HG03442 (cell line): ENCODE measurements around the gene TRIP10.

ENCODE experiments used
- ATAC-seq: cut with Tn5 transposase; IDR thresholded peaks from one replicate; pipeline ENCODE4 v1.9.1; 2021; ENCODE audit warnings: mild to moderate bottlenecking, moderate library complexity; ENCODE audit not compliant: unreplicated experiment

The TRIP10 gene

GRCh38 chr19:6725513-6726231, 13.8 kb upstream of the TRIP10 start:
- ATAC-seq: no peak

- no peak for ATAC-seq
Observed at GRCh38 chr19:6728346-6728745, 11.1 kb upstream of the TRIP10 start.

- no peak for ATAC-seq
Observed at GRCh38 chr19:6729573-6730152, 9.8 kb upstream of the TRIP10 start.

- ATAC-seq: no peak
Observed at GRCh38 chr19:6730153-6730804, 9.2 kb upstream of the TRIP10 start.

GRCh38 chr19:6730941-6731670, 8.4 kb upstream of the TRIP10 start:
- ATAC-seq: no peak

- no peak for ATAC-seq
Observed at GRCh38 chr19:6731822-6732221, 7.7 kb upstream of the TRIP10 start.

GRCh38 chr19:6732803-6733337, 6.6 kb upstream of the TRIP10 start:
- ATAC-seq: no peak

- no peak for ATAC-seq
Observed at GRCh38 chr19:6733338-6734095, 6.0 kb upstream of the TRIP10 start.

- ATAC-seq: no peak
Observed at GRCh38 chr19:6734096-6734696, 5.3 kb upstream of the TRIP10 start.

- ATAC-seq: no peak
Observed at GRCh38 chr19:6735181-6735911, 4.1 kb upstream of the TRIP10 start.

GRCh38 chr19:6736169-6736916, 3.1 kb upstream of the TRIP10 start:
- ATAC-seq: no peak

- ATAC-seq: no peak
Observed at GRCh38 chr19:6736917-6737283, 2.6 kb upstream of the TRIP10 start.

GRCh38 chr19:6737284-6737872, 2.1 kb upstream of the TRIP10 start, which contains the start of gene GPR108:
TSS of gene GPR108 (minus strand) at chr19:6737580. CDS start at chr19:6737576, 4 bp downstream.
- peak; percentile 57 for ATAC-seq

GRCh38 chr19:6737873-6738786, 1.4 kb upstream of the TRIP10 start:
- ATAC-seq: no peak

GRCh38 chr19:6738787-6739389, 592 bp upstream of the TRIP10 start:
- no peak for ATAC-seq

- no peak for ATAC-seq
Observed at GRCh38 chr19:6739883-6740588, 556 bp downstream of the TRIP10 start.
